Measurements from ENCODE around the gene OTOG.

The OTOG gene

DNA sequence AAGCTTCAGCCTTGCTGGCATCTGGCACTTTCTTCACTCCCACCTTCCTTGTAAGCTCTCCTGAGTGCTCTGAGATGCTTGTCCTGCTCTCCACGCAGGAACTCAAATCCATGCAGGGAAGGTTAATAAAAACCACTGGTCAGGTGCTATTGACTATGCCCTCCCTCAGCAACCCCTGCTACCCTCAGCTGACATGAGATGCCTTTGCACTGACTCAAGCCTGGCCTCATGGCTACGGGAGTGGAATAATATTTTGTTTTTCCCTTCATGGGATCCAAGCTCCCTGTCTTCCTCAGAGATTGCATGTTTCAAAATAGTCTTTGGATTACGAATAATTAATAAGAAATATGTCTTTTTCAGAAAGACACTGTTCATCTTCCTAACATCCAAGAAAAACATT lies 38.8 kb upstream of the OTOG start:
- H3K9ac ChIP-seq = no peak overlapping the region
- no peak for TF ChIP-seq Cebpa-rat (IDR thresholded peaks at IDR 0.05)
- H3K4me2 ChIP-seq = no peak overlapping the region

DNA sequence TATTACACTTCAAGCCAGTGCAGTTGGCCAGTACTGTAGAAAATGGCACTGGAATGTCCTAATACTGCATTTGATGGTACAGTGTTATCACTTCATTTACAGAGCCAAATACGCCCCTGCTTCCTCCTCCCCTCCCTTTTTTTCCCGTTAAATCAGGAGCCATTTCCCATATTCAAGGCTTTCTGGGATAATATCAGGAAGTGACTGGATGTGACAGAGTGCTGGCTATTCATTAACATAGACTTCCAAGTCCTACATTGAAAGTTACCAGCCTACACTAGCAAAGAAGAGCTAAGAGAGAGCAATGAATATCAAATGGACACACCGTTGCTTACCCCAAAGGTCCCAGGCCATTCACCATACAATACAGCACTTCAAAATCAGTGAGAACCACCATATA lies 38.3 kb upstream of the OTOG start:
- TF ChIP-seq Cebpa-rat (IDR thresholded peaks at IDR 0.05) = no peak
- H3K4me1 ChIP-seq = peaks cover 33% of the 10 kb centered on the region
- no peak overlapping the region for H3K9ac ChIP-seq
- H3K9me3 ChIP-seq = no peaks in the 10 kb centered on the region
- H3K36me3 ChIP-seq = no peaks in the 10 kb centered on the region
- no peak overlapping the region for H3K4me3 ChIP-seq
- no peaks in the 10 kb centered on the region for H3K27me3 ChIP-seq
- H3K27ac ChIP-seq = no peak overlapping the region
- no peak overlapping the region for H3K4me2 ChIP-seq
- H4K20me1 ChIP-seq = no peaks in the 10 kb centered on the region

More for the DNA sequence above, 38.8 kb upstream of the OTOG start:
- Histone ChIP-seq H4K20me1 (no peaks in the 10 kb centered on the region), H3K4me3 (no peak overlapping the region), H3K9me3 (no peaks in the 10 kb centered on the region), H3K4me1 (peaks cover 38% of the 10 kb centered on the region), H3K36me3 (no peaks in the 10 kb centered on the region), H3K27me3 (no peaks in the 10 kb centered on the region), H3K27ac (no peak overlapping the region)

DNA sequence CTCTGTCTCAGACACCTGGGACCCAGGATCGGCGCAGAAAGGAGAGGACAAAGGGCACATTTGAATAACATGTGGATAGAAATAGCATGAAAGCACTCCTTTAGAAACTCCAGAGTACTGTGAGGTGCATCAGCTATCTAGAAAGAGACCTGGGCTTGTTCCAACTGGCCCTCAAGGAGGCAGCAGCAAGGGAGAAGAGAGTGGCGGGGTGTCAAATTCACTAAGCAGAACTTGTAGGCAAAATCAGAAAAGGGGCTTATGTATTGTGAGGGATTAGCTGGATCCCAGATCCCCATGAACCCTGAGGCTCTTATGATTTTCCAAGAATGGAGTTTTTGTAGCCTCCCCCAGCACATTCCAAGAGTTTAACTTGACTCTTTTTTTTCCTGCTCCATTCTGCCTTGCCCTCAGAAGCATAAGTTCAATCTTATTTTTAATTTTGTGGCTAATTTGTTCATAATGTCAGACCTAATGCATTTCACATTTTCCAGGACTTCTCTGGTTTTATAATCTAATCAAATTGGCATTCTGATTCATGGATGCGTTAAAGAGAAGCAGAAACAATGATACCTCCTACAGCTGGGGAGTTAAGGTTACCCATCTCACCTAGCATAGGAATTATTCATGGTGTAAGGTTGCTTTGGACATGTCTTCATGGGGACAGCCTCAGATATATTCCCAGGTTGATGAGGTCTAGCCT lies 36.4 kb upstream of the OTOG start:
- H3K36me3 ChIP-seq = no peaks in the 10 kb centered on the region
- no peak overlapping the region for H3K4me3 ChIP-seq
- H3K4me2 ChIP-seq = no peak overlapping the region
- no peak overlapping the region for H3K9ac ChIP-seq
- peaks cover 15% of the 10 kb centered on the region for H3K4me1 ChIP-seq
- no peak for TF ChIP-seq Cebpa-rat (IDR thresholded peaks at IDR 0.05)
- no peaks in the 10 kb centered on the region for H3K9me3 ChIP-seq
- H3K27me3 ChIP-seq = no peaks in the 10 kb centered on the region
- H4K20me1 ChIP-seq = no peaks in the 10 kb centered on the region
- no peak overlapping the region for H3K27ac ChIP-seq

DNA sequence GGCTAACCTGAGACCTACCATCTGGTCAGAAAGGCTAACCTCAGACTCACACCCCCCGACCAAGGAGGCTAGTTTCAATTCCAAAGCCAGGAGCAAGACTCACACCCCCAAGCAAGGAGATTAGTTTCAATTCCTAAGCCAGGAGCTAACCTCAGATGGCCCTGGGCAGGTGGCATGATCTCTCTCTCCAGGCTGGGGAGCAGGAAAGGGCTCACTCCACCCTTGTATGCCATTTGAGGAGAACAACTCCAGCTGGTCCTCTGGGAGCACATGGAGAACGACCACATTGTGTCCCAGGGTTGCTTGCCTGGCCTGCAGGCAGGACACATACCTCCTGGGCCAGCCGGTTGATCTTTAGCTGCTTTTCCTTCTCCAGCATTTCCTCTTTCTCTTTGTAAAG lies 35.5 kb upstream of the OTOG start:
- Histone ChIP-seq H3K4me2 (no peak overlapping the region), H4K20me1 (no peaks in the 10 kb centered on the region), H3K9me3 (no peaks in the 10 kb centered on the region), H3K36me3 (no peaks in the 10 kb centered on the region), H3K4me1 (peaks cover 6% of the 10 kb centered on the region), H3K9ac (no peak overlapping the region), H3K27ac (no peak overlapping the region), H3K27me3 (no peaks in the 10 kb centered on the region), H3K4me3 (no peak overlapping the region)
- TF ChIP-seq Cebpa-rat (IDR thresholded peaks at IDR 0.05) = no peak

DNA sequence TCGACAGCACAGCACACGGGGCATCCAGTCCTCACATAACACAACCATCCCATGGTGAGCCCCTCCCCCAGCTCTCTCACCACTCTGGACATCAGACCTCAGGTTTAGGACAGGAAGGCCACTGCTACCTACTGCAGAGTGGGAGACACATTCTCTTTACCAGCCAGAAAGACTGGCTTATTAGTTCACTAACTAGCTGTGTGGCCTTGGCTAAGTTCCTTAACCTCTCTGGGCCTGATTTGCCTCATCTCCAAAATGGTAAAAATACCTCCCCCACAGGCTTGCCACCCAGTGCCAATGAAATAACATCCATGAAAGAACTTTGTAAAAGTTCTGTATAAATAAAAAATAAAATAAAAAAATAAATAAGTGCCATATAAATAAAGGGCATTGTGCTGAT lies 35.0 kb upstream of the OTOG start:
- Histone ChIP-seq H3K9ac (no peak overlapping the region), H4K20me1 (no peaks in the 10 kb centered on the region), H3K4me1 (0 out of 2 replicates have a peak, but pooled peaks cover under 1% of the 10 kb centered on the region), H3K27me3 (no peaks in the 10 kb centered on the region), H3K36me3 (no peaks in the 10 kb centered on the region), H3K9me3 (no peaks in the 10 kb centered on the region), H3K27ac (no peak overlapping the region), H3K4me2 (no peak overlapping the region), H3K4me3 (no peak overlapping the region)
- TF ChIP-seq Cebpa-rat (IDR thresholded peaks at IDR 0.05) = no peak

DNA sequence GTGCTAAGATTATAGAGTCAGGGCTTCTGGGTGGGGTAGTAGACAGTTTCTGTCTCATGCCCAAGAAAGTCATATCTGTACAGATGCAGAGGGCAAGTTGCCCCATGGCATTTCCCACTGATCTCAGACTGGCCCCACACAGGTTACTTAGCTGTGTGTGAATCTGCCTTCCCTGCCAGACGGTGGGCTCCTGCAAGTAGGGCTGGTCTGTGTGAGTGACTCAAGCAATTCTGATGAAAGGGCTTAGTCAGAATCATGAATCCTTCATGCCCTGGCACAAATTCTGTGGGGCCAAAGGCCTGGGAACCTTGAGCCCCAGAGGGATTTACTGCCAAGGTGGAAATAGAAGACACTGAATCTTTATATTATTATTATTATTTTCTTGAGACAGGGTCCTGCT lies 33.2 kb upstream of the OTOG start:
- no peak overlapping the region for H3K4me3 ChIP-seq
- H3K4me2 ChIP-seq = no peak overlapping the region
- no peaks in the 10 kb centered on the region for H3K36me3 ChIP-seq
- no peaks in the 10 kb centered on the region for H3K4me1 ChIP-seq
- H3K27me3 ChIP-seq = no peaks in the 10 kb centered on the region
- no peaks in the 10 kb centered on the region for H4K20me1 ChIP-seq
- H3K9me3 ChIP-seq = no peaks in the 10 kb centered on the region
- TF ChIP-seq Cebpa-rat (IDR thresholded peaks at IDR 0.05) = no peak
- no peak overlapping the region for H3K9ac ChIP-seq
- H3K27ac ChIP-seq = no peak overlapping the region

DNA sequence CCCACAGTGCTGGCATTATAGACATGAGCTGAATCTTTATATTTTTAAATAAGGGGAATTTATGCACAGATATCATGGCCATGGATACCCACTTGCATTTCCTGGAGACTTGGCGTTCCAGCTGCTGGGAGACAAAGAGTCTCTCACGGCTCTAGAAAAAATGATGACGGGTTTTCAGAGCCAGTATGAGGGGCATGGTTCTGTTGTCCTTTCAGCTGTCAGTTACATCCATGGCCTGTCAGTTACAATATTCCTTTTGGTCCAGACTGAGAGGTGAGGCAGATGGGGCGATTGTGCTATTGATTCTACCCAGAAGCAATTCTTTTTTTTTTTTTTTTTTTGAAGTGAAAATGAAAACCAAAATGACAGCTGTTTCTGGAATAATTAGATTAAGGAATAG lies 32.6 kb upstream of the OTOG start:
- TF ChIP-seq Cebpa-rat (IDR thresholded peaks at IDR 0.05) = no peak

DNA sequence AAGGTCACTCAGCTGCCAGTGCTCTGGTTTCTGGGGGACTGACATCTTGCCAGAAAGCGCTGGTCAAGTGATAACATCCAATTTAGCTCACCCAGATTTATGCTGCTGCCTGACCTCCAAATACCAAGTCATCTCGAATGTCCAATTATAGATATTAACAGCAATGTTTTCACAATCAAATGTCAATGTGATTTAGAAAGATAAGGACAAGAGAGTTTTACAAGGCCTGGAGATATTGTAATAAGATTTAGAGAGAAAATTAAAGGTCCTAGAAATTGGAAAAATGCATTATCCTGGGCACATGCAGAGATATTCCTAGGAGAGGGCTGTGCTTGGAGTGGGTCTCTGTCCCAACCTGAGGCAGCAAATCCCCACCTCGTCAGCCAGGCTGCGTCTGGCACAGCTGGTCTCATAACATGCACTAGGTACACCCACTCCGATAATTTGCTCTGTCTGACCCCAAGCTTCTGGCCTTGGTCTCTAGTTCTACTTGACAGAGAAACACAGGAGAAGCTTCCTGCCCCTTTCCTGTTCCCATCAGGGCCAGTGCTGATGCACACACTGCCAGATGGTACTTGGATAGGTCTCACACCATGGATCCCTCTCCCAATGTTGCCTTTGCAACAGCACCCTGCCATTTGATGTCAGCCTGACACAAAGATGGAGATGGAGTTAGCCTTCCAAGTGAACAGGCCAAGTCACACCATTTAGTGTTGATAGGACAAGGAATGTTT lies 31.4 kb upstream of the OTOG start:
- Histone ChIP-seq H3K9me3 (no peaks in the 10 kb centered on the region), H3K4me3 (no peak overlapping the region), H3K27ac (no peak overlapping the region), H3K4me2 (no peak overlapping the region), H3K36me3 (no peaks in the 10 kb centered on the region), H3K9ac (no peak overlapping the region), H3K27me3 (no peaks in the 10 kb centered on the region), H3K4me1 (no peaks in the 10 kb centered on the region), H4K20me1 (no peaks in the 10 kb centered on the region)
- no peak for TF ChIP-seq Cebpa-rat (IDR thresholded peaks at IDR 0.05)

More for the DNA sequence above, 32.6 kb upstream of the OTOG start:
- Histone ChIP-seq H4K20me1 (no peaks in the 10 kb centered on the region), H3K4me3 (no peak overlapping the region), H3K27me3 (no peaks in the 10 kb centered on the region), H3K9ac (no peak overlapping the region), H3K9me3 (no peaks in the 10 kb centered on the region), H3K4me1 (no peaks in the 10 kb centered on the region), H3K4me2 (no peak overlapping the region), H3K27ac (no peak overlapping the region), H3K36me3 (no peaks in the 10 kb centered on the region)

DNA sequence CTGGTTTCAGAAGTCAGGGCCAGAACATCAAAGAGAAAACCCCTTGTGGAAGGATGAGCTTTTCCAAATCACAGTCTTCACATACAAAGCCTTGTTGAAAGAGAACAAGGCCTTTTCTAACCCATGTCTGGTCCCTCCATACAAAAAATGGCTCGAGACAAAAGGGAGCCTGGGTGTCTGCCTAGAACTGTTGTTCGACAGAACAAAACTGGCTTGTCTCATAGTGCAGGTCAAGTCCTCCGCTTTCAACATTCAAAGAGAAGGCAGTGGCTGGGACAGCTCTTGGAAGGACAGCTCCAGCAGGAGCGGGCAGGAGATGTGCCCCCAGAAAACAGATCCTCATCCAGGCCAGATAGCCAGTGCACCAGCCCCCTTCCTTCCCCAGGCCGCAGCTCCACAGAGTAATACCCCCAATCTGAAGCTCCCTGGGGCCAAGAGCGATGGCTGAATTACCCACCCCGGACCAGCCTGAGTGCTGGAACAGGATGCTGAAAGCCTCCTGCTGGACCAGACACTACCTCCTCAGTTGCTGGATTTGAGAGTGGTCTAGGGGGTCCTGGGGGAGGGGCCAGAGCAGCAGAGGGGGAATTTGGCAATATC lies 30.4 kb upstream of the OTOG start:
- Histone ChIP-seq H3K4me1 (no peaks in the 10 kb centered on the region), H3K9me3 (no peaks in the 10 kb centered on the region), H3K9ac (no peak overlapping the region), H3K27me3 (no peaks in the 10 kb centered on the region), H3K27ac (no peak overlapping the region), H3K4me2 (no peak overlapping the region), H3K36me3 (no peaks in the 10 kb centered on the region), H3K4me3 (no peak overlapping the region), H4K20me1 (no peaks in the 10 kb centered on the region)
- no peak for TF ChIP-seq Cebpa-rat (IDR thresholded peaks at IDR 0.05)

DNA sequence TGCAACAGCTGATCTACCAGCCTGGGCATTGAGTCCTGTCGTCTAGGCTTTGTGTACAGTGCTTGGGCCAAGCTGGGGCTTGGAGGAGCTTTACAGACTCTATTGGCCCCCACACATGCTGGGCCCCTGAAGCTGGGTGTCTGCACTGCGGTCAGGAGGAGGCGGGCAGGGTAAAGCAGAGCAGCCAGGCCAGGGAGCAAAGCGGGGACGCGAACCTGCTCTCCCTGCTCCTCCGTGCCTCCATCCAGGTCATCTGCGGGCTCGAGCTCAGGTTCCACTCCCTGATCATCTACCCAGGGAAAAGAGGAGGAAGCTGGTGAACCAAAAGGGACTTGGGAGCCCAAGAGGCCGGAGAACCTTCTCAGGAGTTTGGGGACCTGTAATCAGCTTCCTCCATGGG lies 29.9 kb upstream of the OTOG start:
- no peak for TF ChIP-seq Cebpa-rat (IDR thresholded peaks at IDR 0.05)
- Histone ChIP-seq H3K4me3 (no peak overlapping the region), H4K20me1 (no peaks in the 10 kb centered on the region), H3K9ac (no peak overlapping the region), H3K9me3 (no peaks in the 10 kb centered on the region), H3K4me2 (no peak overlapping the region), H3K27me3 (no peaks in the 10 kb centered on the region), H3K27ac (no peak overlapping the region), H3K4me1 (no peaks in the 10 kb centered on the region), H3K36me3 (no peaks in the 10 kb centered on the region)

Measured in BLaER1 (cell line).